ENCODE measurements around the gene SERPINB3. TPM values are rescaled to one million over a fixed set of nuclear protein-coding genes. Genes with fewer than 3 reads are reported as not detected.

SERPINB3 gene
- total RNA-seq, 1 experiment from 2014 or later, result not detected

GRCh38 chr18:63637703-63638102 lies 24.0 kb downstream of the SERPINB3 start:
- ChIA-PET POLR2A (ENCODE audit: low non-redundant PET) (no interaction called here), CTCF (no interaction called here)
- BruUV-seq (replicated peaks), result no TSS peak
- peaks cover under 1% of the 10 kb centered on the region for H3K9me3 ChIP-seq (ENCODE audit: low read depth, low read length, poor library complexity, severe bottlenecking)
- no peak overlapping the region for H3K4me3 ChIP-seq (ENCODE audit: low read depth, low read length, poor library complexity, severe bottlenecking)
- no peaks in the 10 kb centered on the region for H3K4me1 ChIP-seq (ENCODE audit: insufficient read depth, low read length, poor library complexity, severe bottlenecking)
- H3K36me3 ChIP-seq (ENCODE audit: insufficient read depth, low read length, poor library complexity, severe bottlenecking), result no peaks in the 10 kb centered on the region
- intact Hi-C loops (cut with micrococcal nuclease; ENCODE audit: unreplicated experiment), result no loop called here
- H3K27ac ChIP-seq (ENCODE audit: low read depth, low read length, poor library complexity, severe bottlenecking), result no peak overlapping the region
- DNase-seq (ENCODE audit: low spot score), result no peak
- H3K27me3 ChIP-seq (replicated peaks; ENCODE audit: insufficient read depth, low read depth, low read length, poor library complexity), result no peaks in the 10 kb centered on the region
- no peak for TF ChIP-seq CTCF (conservative IDR thresholded peaks at IDR 0.05; ENCODE audit: low read depth, low read length)
- no peak for TF ChIP-seq EZH2 (IDR thresholded peaks at IDR 0.05; ENCODE audit: borderline replicate concordance, low read depth, low read length, poor library complexity, severe bottlenecking)

GRCh38 chr18:63627819-63628218 lies 33.9 kb downstream of the SERPINB3 start:
- BruUV-seq (replicated peaks), result no TSS peak
- Histone ChIP-seq H3K27ac (ENCODE audit: low read depth, low read length, poor library complexity, severe bottlenecking) (no peak overlapping the region), H3K4me3 (ENCODE audit: low read depth, low read length, poor library complexity, severe bottlenecking) (no peak overlapping the region), H3K9me3 (ENCODE audit: low read depth, low read length, poor library complexity, severe bottlenecking) (peaks cover 24% of the 10 kb centered on the region), H3K27me3 (replicated peaks; ENCODE audit: insufficient read depth, low read depth, low read length, poor library complexity) (no peaks in the 10 kb centered on the region), H3K36me3 (ENCODE audit: insufficient read depth, low read length, poor library complexity, severe bottlenecking) (no peaks in the 10 kb centered on the region), H3K4me1 (ENCODE audit: insufficient read depth, low read length, poor library complexity, severe bottlenecking) (no peaks in the 10 kb centered on the region)
- ChIA-PET CTCF (no interaction called here), POLR2A (ENCODE audit: low non-redundant PET) (no interaction called here)
- TF ChIP-seq CTCF (conservative IDR thresholded peaks at IDR 0.05; ENCODE audit: low read depth, low read length), result no peak
- no peak for TF ChIP-seq EZH2 (IDR thresholded peaks at IDR 0.05; ENCODE audit: borderline replicate concordance, low read depth, low read length, poor library complexity, severe bottlenecking)
- no peak for DNase-seq (ENCODE audit: low spot score)
- intact Hi-C loops (cut with micrococcal nuclease; ENCODE audit: unreplicated experiment), result no loop called here

GRCh38 chr18:63626431-63626830 lies 35.3 kb downstream of the SERPINB3 start:
- DNase-seq (ENCODE audit: low spot score), result no peak
- Histone ChIP-seq H3K9me3 (ENCODE audit: low read depth, low read length, poor library complexity, severe bottlenecking) (peaks cover 22% of the 10 kb centered on the region), H3K27ac (ENCODE audit: low read depth, low read length, poor library complexity, severe bottlenecking) (no peak overlapping the region), H3K36me3 (ENCODE audit: insufficient read depth, low read length, poor library complexity, severe bottlenecking) (no peaks in the 10 kb centered on the region), H3K4me1 (ENCODE audit: insufficient read depth, low read length, poor library complexity, severe bottlenecking) (no peaks in the 10 kb centered on the region), H3K4me3 (ENCODE audit: low read depth, low read length, poor library complexity, severe bottlenecking) (no peak overlapping the region), H3K27me3 (replicated peaks; ENCODE audit: insufficient read depth, low read depth, low read length, poor library complexity) (no peaks in the 10 kb centered on the region)
- CTCF ChIA-PET, result no interaction called here
- POLR2A ChIA-PET (ENCODE audit: low non-redundant PET), result no interaction called here
- BruUV-seq (replicated peaks), result no TSS peak
- TF ChIP-seq EZH2 (IDR thresholded peaks at IDR 0.05; ENCODE audit: borderline replicate concordance, low read depth, low read length, poor library complexity, severe bottlenecking) (no peak), CTCF (conservative IDR thresholded peaks at IDR 0.05; ENCODE audit: low read depth, low read length) (no peak)
- intact Hi-C loops (cut with micrococcal nuclease; ENCODE audit: unreplicated experiment), result no loop called here
